Activated B cell treated with CpG ODN at 0.5 μM for 24 hours (primary cell): ENCODE results near the gene PDE4A. TPM values are rescaled to one million over a fixed set of nuclear protein-coding genes. Genes with fewer than 3 reads are reported as not detected.
A peak's percentile ranks its signal among the peaks of the same experiment; 100 is the strongest.

Experiments used
- ATAC-seq: fragments of 200-7000 bp; cut with Tn5 transposase; one replicate; pipeline ENCODE4 v1.10.0; 2021; ENCODE audit warnings: low read depth, mild to moderate bottlenecking, moderate library complexity
- CTCF ChIA-PET: fragments of 350-600 bp; sonication (Branson Sonifier 250); formaldehyde crosslinking; loops from one replicate; lab custom pipeline; 2021; ENCODE audit warnings: antibody characterized with exemption; lab: Charles Lee
- POLR2A ChIA-PET: fragments of 350-600 bp; sonication (Branson Sonifier 250); formaldehyde crosslinking; loops from one replicate; lab custom pipeline; 2021; ENCODE audit warnings: antibody characterized with exemption; lab: Charles Lee
- DNase-seq: peaks from one replicate; pipeline ENCODE4 v3.0.0; 2022
- H3K27ac Mint-ChIP-seq: one replicate; pipeline ENCODE4 v1.8.0; 2020; ENCODE audit warnings: mixed read lengths
- H3K27me3 Mint-ChIP-seq: one replicate; pipeline ENCODE4 v1.8.0; 2021; ENCODE audit warnings: mixed read lengths
- H3K36me3 Mint-ChIP-seq: one replicate; pipeline ENCODE4 v1.8.0; 2021; ENCODE audit warnings: low read depth, mixed read lengths
- H3K4me1 Mint-ChIP-seq: one replicate; pipeline ENCODE4 v1.8.0; 2021; ENCODE audit warnings: mixed read lengths
- H3K4me3 Mint-ChIP-seq: one replicate; pipeline ENCODE4 v1.8.0; 2020; ENCODE audit warnings: mild to moderate bottlenecking, mixed read lengths
- H3K9me3 Mint-ChIP-seq: one replicate; pipeline ENCODE4 v1.8.0; 2020; ENCODE audit warnings: mixed read lengths
- intact Hi-C: fragments of 100-400 bp; cut with micrococcal nuclease; formaldehyde crosslinking; loops from one replicate; pipeline ENCODE4 v1.15.1; 2024
- total RNA-seq: library from RNA; stranded (reverse); gene quantifications from 2 replicates; pipeline ENCODE4 v1.2.3, GENCODE V29; 2022
- TF ChIP-seq, protein P1 (sequence below): fragments of 200-600 bp; IDR thresholded peaks from one replicate; pipeline ENCODE4 v1.8.0; 2022; ENCODE audit warnings: antibody characterized with exemption, mild to moderate bottlenecking

PDE4A gene
- total RNA-seq, 1 donor from 2014 or later = 8.6 TPM

DNA sequence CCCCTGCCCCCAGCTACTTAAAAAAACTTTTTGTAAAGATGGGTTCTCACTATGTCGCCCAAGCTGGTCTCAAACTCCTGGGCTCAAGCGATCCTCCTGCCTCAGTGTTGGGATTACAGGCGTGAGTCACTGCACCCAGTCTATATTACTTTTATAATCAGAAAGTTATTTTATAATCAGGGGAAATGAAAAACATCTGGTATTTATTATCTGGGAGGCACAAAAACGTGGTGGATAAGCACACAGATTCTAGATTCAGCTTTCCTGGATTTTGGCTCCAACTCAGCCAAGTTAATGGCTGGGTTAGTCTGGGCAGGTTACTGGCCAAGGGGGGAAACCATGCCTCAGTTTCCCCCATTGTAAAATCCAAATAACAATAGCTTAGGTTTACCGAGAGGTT, 58.1 kb downstream of the PDE4A start:
- H3K36me3 Mint-ChIP-seq = no peaks in the 10 kb centered on the region
- TF ChIP-seq, protein P1, sequence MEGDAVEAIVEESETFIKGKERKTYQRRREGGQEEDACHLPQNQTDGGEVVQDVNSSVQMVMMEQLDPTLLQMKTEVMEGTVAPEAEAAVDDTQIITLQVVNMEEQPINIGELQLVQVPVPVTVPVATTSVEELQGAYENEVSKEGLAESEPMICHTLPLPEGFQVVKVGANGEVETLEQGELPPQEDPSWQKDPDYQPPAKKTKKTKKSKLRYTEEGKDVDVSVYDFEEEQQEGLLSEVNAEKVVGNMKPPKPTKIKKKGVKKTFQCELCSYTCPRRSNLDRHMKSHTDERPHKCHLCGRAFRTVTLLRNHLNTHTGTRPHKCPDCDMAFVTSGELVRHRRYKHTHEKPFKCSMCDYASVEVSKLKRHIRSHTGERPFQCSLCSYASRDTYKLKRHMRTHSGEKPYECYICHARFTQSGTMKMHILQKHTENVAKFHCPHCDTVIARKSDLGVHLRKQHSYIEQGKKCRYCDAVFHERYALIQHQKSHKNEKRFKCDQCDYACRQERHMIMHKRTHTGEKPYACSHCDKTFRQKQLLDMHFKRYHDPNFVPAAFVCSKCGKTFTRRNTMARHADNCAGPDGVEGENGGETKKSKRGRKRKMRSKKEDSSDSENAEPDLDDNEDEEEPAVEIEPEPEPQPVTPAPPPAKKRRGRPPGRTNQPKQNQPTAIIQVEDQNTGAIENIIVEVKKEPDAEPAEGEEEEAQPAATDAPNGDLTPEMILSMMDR = no peak
- ATAC-seq (no peak), DNase-seq (no peak)
- peaks cover 14% of the 10 kb centered on the region for H3K4me1 Mint-ChIP-seq
- no peaks in the 10 kb centered on the region for H3K27me3 Mint-ChIP-seq
- CTCF ChIA-PET = interaction anchor here (0.7 to 1.4 kb wide), 4 partner anchors 12 to 75 kb away, joined by 3 to 5 read pairs (median 4); partner anchors contain the start of gene CDC37
- intact Hi-C loops = no loop called here
- no peak overlapping the region for H3K4me3 Mint-ChIP-seq
- POLR2A ChIA-PET = interaction anchor here (0.5 to 1.5 kb wide), 3 partner anchors 17 to 65 kb away, joined by 3 to 6 read pairs (median 3); no protein-coding TSS in a partner anchor
- H3K27ac Mint-ChIP-seq = no peak overlapping the region
- H3K9me3 Mint-ChIP-seq = no peaks in the 10 kb centered on the region

DNA sequence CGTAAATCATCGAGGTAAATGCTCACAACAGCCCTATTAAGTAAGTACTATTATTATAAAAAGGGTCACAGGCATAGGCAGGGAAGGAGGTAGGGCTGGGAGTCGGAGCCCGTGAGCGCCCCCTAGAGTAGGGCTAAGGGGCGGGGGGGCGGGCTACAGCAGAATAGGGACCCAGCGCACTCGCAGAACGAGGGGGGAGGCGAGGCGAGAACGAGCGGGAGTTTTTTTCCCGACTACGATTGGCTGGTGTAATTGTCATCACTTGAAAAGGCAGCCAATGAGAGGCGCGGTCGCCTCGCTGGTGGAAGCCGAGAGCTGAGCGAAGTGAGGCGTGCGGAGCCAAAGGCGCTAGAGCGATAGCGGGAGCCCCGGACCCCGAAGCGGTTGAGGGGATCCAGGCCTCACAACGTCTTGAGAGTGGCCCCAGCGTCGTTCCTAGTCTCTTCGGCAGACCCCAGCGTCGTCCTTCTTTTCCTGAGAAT, 58.6 kb downstream of the PDE4A start:
- H3K27ac Mint-ChIP-seq = no peak overlapping the region
- intact Hi-C loops = loop anchor here (1.0 kb wide), 1 partner anchor 76 kb away; the partner anchor contains the start of gene CDC37

DNA sequence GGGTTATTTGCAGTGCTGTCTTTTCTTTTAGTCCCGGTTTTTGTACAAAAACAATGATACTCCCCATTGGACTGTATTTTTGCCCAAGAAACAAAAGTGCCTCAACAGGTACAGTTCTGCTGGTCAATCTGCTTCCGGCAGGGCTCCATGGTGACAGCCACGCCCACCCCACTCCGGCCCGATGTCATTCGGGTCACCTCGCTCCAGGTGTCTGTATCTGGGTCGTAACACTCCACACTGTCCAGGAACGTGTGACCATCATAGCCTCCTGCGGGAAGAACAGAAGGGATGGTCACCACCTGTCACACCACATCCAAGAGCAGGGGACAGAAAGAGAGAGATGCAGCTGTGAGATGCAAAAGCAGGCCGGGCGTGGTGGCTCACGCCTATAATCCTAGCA, 66.2 kb downstream of the PDE4A start:
- Mint-ChIP-seq H3K36me3 (peaks cover 42% of the 10 kb centered on the region), H3K4me1 (peaks cover 3% of the 10 kb centered on the region), H3K27me3 (no peaks in the 10 kb centered on the region), H3K27ac (no peak overlapping the region), H3K4me3 (no peak overlapping the region), H3K9me3 (no peaks in the 10 kb centered on the region)
- intact Hi-C loops = no loop called here
- CTCF ChIA-PET = no interaction called here
- POLR2A ChIA-PET = no interaction called here
- TF ChIP-seq, protein P1 = no peak
- no peak for ATAC-seq
- DNase-seq = no peak

More for the DNA sequence above, 58.6 kb downstream of the PDE4A start:
- Mint-ChIP-seq H3K4me3 (peak overlapping the region; percentile 32), H3K36me3 (no peaks in the 10 kb centered on the region), H3K4me1 (peaks cover 16% of the 10 kb centered on the region), H3K27me3 (no peaks in the 10 kb centered on the region), H3K9me3 (no peaks in the 10 kb centered on the region)
- POLR2A ChIA-PET = interaction anchor here (0.5 to 1.5 kb wide), 3 partner anchors 18 to 66 kb away, joined by 3 to 6 read pairs (median 3); no protein-coding TSS in a partner anchor
- CTCF ChIA-PET = interaction anchor here (0.6 to 1.4 kb wide), 5 partner anchors 12 to 111 kb away, joined by 3 to 5 read pairs (median 4); partner anchors contain the start of gene CDC37
- TF ChIP-seq, protein P1 = no peak
- ATAC-seq = peak; percentile 97
- peak; percentile 59 for DNase-seq

DNA sequence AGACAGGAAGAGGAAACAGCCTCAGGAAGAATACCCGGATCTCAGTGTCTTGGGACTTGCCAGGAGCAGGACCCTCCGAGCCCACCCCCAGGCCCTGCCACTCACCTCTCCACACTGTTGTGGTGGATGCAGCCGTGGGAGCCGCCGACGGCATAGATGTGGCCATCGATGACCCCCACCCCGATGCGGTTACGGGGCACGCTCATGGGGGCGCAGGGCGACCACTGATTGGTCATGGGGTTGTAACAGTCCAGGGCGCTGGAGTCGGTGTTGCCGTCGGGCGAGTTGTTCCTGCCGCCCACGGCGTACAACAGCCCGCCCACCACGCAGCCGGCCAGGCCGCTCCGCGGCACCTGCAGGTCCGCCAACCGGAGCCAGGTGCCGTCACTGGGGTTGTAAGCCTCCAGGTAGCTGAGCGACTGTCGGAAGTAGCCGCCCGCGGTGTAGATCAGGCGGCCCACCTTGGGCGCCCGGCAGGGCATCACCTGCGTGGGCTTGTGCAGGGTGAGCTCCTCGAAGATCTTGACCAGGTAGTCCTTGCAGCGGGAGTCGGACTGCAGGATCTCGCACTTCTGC, 71.2 kb downstream of the PDE4A start:
- Mint-ChIP-seq H3K9me3 (no peaks in the 10 kb centered on the region), H3K27me3 (no peaks in the 10 kb centered on the region), H3K4me1 (no peaks in the 10 kb centered on the region), H3K4me3 (no peak overlapping the region), H3K27ac (no peak overlapping the region), H3K36me3 (peaks cover 46% of the 10 kb centered on the region)
- ChIA-PET POLR2A (no interaction called here), CTCF (interaction anchor here (1.0 kb wide), 1 partner anchor 208 kb away, joined by 3 read pairs; no protein-coding TSS in a partner anchor)
- DNase-seq (no peak), ATAC-seq (no peak)
- TF ChIP-seq, protein P1 = no peak
- intact Hi-C loops = no loop called here

DNA sequence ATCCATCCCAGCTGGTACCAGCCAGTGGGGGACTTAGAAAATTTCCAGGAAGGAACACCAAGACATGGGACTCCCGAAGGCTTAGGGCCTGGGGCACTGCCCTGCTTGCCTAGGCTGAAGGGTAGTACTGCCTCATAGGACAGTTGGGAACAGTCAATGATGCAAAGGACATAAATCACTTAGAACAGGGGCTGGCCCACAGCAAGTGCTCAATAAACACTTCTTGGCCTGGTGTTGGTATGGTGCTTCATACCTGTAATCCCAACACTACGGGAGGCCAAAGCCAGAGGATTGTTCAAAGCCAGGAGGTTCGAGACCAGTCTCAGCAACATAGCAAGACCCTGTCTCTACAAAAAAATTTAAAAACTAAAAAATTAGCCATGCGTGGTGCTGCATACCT, 77.0 kb downstream of the PDE4A start:
- no peak for ATAC-seq
- POLR2A ChIA-PET = no interaction called here
- Mint-ChIP-seq H3K27ac (no peak overlapping the region), H3K36me3 (peaks cover 33% of the 10 kb centered on the region), H3K27me3 (no peaks in the 10 kb centered on the region), H3K4me1 (peaks cover 19% of the 10 kb centered on the region), H3K4me3 (no peak overlapping the region), H3K9me3 (no peaks in the 10 kb centered on the region)
- CTCF ChIA-PET = no interaction called here
- DNase-seq = no peak
- intact Hi-C loops = no loop called here
- TF ChIP-seq, protein P1 = no peak
